Stimulated activated CD4-positive, alpha-beta T cell treated with anti-CD3 and anti-CD28 coated beads, Interleukin-4, amount 100 ng/mL, for 48 hours (primary cell): Measurements from ENCODE around the gene EHF.
"Not testable (repeated sequence)": the region's sequence is repeated elsewhere in the genome, so short reads cannot be mapped to it uniquely, and the experiment has no call there.

ENCODE experiments used
- DNase-seq, 2 donors: peaks; one replicate each; pipeline ENCODE4 v3.0.0-alpha.2; 2020; ENCODE audit warnings: low read depth in 2 of 2

Gene EHF

GRCh38 chr11:34620820-34621792 lies at the start of gene EHF:
TSS of gene EHF (plus strand) at chr11:34621093. CDS start at chr11:34642631, 21,538 bp downstream.
- DNase-seq = no peak

DNA sequence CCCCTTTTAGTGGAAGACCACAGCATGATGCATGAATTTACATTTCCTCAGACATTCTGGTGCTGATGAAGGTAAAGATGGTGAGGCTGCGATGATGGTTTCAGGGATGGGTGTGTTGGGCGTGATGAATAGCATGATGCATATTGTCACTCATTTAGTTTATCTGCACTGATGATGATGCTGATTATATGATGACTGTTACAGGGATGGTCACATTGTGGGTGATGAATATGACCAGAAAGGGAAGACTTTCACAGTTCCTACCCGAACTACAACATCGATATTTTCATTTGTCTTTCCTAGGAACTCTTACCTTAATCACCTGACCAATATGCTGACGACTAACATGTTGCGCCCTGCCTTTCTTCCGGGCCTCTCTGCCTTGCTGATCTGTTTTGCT lies 47.4 kb upstream of the EHF start:
- no peak for DNase-seq

- DNase-seq = no peak
These were observed 45.6 kb upstream of the EHF start for GRCh38 chr11:34575261-34575660.

DNA sequence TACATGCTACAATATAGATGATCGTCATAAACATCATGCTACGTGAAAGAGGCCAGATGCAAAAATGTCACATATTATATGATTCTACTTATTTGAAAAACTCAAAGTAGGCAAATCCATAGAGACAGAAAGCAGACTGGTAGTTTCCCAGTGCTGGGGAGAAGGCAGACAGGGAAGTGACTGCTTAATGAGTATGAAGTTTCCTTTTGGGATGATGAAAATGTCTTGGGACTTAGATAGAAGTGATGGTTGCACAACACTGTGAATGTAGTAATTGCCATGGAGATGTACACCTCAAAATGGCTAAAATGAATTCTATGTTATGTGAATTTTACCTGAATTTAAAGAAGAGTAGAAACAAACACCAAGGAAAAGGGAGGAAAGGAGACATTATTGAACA lies 45.2 kb upstream of the EHF start:
- no peak for DNase-seq

DNA sequence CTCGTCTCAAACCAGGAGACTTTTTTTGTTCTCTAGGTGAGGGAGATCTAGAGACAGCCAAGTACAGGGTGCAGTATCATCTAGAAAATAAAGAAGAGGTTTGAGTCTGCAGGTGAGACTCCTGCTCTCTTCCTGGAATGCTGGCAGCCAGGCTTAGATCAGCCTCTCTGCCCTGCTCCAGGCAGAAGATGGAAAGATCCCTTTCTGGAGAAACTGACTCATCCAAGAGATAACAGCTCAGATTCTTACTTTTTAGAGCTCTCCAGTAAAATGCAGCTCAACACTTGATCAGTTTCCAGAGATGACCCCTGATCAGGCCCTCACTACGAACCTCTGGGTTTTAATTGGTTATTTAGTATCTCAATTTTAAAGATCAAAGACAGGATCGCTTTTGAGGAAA lies 44.6 kb upstream of the EHF start:
- DNase-seq = no peak

DNA sequence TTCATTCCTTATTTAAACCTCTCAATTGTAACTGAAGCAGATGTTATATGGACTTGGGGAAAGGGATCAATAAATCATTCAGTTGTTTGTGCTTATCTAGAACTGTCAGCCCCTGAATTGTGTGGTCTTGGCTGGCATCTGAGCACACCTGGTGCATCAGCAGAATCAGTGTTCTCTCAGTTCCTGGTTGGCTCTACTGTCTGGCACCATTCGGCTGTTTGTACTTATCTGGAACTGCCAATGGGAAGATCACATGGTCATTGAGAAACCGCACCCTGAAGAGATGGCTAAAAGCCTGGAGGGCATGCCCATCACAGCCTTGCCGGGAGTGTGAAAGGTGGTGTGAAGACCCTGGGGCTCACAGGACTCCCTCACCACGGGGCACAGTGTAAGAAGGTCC lies 37.1 kb upstream of the EHF start:
- DNase-seq = no peak

GRCh38 chr11:34585304-34585734 lies 35.6 kb upstream of the EHF start:
- DNase-seq = no peak

GRCh38 chr11:34585735-34586487 lies 35.0 kb upstream of the EHF start:
- no peak for DNase-seq

DNA sequence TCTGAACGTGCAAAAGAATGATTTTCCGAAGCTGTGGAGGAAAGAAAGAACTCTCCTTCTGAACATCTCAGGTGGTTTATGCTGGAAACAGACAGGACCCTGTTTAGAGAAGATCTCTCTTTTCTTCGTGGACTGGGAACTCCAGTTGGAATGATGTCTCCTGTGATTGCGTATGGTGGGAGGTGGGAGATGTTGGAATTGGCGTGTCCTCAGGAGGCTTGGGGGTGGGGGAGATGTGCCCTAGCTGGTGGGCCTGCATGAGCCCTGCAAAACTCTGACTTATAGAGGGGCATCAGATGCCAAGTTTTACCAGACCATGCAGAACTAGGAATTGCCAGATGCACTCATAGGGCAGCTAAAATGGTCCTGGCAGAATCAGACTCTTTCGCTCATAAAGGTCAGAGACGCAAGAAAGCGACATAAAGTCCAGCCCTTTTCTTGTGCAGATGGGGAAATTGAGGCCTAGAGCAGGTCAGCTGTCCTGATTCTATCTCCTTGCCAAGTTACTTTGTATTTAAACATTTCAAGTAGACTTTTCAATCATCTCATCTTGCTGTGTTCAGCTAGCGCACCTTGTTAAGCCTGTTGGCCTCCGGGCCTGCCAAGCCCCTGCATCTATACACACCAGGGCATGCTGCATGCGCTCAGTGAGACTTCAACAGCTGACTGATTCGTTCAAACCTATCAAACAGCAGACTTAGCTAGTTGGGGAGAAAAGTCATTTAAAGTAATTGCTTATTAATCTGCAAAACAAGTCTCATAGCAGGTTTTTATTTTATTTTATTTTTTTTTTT lies 34.2 kb upstream of the EHF start:
- DNase-seq = no peak

- no peak for DNase-seq
These were observed 33.6 kb upstream of the EHF start for GRCh38 chr11:34587282-34587677.

- no peak for DNase-seq
These were observed 32.9 kb upstream of the EHF start for GRCh38 chr11:34588023-34588422.

DNA sequence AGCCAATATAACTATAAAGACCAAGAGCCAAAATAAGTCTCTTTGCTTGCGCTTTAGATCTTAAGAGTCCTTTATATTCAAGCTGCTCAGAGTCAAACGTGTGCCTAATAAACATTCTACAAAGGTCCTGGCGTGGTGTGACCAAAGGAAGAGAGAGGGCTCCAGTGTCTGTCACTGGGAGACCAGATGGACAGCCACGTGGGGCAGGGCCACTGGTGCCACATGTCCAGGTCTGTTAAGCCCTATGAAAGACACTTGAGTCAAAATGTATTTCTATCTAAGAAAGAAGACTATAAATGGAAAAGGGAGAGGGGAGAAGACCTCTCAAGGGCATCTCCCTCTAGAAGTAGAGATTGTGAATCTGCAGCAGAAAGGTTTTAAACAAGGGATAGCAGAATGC lies 32.2 kb upstream of the EHF start:
- DNase-seq = no peak

DNA sequence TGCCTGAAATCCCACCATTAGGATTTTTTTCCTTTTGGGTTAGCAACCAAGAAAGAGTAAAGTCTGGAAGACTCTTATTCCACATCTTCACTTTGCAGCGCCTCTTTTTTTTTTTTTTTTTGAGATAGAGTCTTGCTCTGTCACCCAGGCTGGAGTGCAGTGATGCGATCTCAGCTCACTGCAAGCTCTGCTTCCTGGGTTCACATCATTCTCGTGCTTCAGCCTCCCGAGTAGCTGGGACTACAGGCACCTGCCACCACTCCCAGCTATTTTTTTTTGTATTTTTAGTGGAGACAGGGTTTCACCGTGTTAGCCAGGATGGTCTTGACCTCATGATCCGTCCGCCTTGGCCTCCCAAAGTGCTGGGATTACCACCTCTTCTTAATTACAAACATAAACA lies 31.7 kb upstream of the EHF start:
- not testable (repeated sequence) for DNase-seq

GRCh38 chr11:34593085-34593484 lies 27.8 kb upstream of the EHF start:
- DNase-seq = no peak

GRCh38 chr11:34594603-34595002 lies 26.3 kb upstream of the EHF start:
- DNase-seq = no peak

DNA sequence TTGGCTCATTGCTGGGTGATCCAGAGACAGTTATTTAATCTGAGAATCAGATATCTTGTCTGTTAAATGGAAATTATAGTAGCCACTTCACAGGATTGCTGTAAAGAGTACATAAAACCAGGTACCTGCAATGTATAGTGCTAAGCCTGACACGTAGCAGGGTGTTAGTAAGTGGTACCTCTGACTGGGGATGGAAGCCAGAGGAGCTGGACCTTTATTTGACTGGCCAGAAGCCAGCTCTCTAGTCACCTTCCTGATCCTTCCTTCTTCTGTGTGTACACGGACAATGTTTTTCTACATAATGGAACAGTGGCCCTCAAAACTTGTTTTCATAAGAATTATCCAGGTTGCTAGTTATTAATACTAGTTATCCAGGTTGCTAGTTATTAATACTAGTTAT lies 25.5 kb upstream of the EHF start:
- DNase-seq = no peak

DNA sequence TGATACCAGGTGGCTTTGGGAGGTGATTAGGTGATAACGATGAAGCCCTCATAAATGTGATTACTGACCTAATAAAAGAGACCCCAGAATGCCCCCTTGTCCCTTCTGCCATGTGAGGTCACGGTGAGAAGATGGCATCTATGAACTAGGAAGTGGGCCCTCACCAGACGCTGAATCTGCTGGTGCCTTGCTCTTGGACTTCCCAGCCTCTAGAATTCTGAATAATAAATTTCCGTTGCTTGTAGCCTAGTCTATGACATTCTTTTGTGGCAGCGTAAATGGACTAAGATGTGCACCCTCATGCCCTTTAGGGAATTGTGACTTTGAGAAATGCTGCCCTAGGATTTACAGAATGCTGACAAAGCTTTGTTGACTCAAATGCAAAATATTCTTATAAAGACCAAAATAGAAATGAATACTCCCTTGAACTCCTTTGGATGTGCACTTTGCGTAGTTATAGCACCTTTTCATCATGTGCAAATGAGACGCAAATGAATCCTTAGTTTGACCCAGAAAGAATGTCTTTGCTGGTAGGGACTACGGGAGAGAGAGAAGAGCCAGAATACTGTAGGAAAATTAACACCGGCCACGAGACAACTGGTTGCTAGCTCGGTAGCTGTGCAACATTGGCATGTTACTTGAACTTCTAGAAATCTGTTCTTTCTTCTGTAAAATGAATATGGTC lies 24.8 kb upstream of the EHF start:
- DNase-seq = no peak

DNA sequence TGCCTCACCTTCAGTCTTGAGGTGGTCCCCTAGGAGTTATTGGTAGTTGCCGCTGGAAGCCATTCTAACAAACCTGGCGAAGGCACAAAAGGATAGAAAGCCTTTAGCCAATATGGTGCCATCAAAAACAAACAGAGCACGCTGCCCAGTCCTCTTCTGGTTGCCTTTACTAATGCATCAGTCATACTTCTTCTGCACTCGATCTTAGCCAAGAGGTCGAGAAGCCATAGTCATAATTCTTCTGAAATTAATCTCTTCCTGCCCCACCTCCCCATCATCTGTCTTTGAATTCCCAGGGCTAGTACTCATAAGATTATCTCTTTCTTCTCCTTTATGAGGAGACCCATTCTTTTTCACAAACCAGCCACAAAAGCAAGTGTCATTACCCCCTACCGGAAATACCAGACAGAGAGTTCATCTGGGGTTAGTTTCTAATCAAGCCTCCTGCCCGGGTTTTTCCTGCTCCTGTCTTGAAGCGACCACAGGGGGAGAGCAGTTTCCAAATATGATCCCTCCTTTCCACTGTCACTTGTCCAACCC lies 21.4 kb upstream of the EHF start:
- no peak for DNase-seq

GRCh38 chr11:34600339-34601084 lies 20.4 kb upstream of the EHF start:
- DNase-seq = no peak

GRCh38 chr11:34601085-34601444 lies 19.8 kb upstream of the EHF start:
- DNase-seq = no peak

DNA sequence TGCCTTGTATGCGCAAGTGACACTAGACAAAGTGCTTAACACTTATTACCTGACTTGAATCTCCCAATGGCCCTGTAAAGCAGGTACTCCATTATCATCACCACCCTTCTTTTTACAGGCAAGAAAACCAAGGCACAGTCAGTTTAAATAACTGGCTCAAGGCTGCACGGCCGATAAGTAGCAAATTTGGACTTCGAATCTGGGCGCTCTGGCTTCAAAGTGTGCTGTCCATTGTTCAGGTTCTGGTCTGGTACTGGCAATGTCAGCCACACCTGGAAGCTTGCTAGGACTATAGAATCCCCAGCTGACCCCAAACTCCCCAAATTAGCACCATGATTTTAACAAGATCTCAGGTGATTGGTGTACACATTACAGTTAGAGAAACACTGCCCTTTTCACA lies 19.3 kb upstream of the EHF start:
- no peak for DNase-seq
